SU-DHL-6 (cell line): ENCODE measurements around the gene BPIFB2.

ENCODE experiments used
- H2AFZ ChIP-seq: fragments of 200-600 bp; sonication (generic); 2 replicates; pipeline ENCODE4 v1.6.1; 2014; ENCODE audit warnings: low read depth, mild to moderate bottlenecking, moderate library complexity, mixed read lengths, antibody characterized with exemption, low read length; ENCODE audit not compliant: severe bottlenecking
- H3F3A ChIP-seq: fragments of 200-600 bp; shearing (Covaris generic); 2 replicates; pipeline ENCODE4 v1.6.0; 2016; ENCODE audit warnings: antibody characterized with exemption, mild to moderate bottlenecking; ENCODE audit not compliant: insufficient read depth
- H3K27ac ChIP-seq: fragments of 200-600 bp; sonication (generic); 2 replicates; pipeline ENCODE4 v1.5.1; 2016; ENCODE audit warnings: low read depth, mild to moderate bottlenecking, low read length, moderate library complexity, mixed read lengths
- H3K27me3 ChIP-seq: fragments of 200-600 bp; sonication (generic), shearing (Covaris generic); 2 replicates; pipeline ENCODE4 v1.6.0; 2014; ENCODE audit warnings: mild to moderate bottlenecking, low read length
- H3K36me3 ChIP-seq: fragments of 200-600 bp; sonication (generic); 2 replicates; pipeline ENCODE4 v1.6.1; 2014; ENCODE audit warnings: mild to moderate bottlenecking, low read length, mixed read lengths
- H3K4me2 ChIP-seq: fragments of 300-600, 200-600 bp; shearing (Covaris generic), sonication (generic); 2 replicates; pipeline ENCODE4 v1.6.0; 2014; ENCODE audit warnings: low read length, low read depth, mild to moderate bottlenecking; ENCODE audit not compliant: poor library complexity, severe bottlenecking
- H3K4me3 ChIP-seq: fragments of 200-600 bp; sonication (generic); 2 replicates; pipeline ENCODE4 v1.5.1; 2014; ENCODE audit warnings: antibody characterized with exemption, low read length, mild to moderate bottlenecking, mixed read lengths; ENCODE audit not compliant: insufficient read depth, poor library complexity, severe bottlenecking
- H3K79me2 ChIP-seq: fragments of 200-600 bp; sonication (generic); 2 replicates; pipeline ENCODE4 v1.6.1; 2014; ENCODE audit warnings: mild to moderate bottlenecking, low read length, moderate library complexity; ENCODE audit not compliant: insufficient read depth
- H3K9ac ChIP-seq: fragments of 200-600 bp; sonication (generic); 2 replicates; pipeline ENCODE4 v1.7.0; 2014; ENCODE audit warnings: mild to moderate bottlenecking, low read length
- H3K9me2 ChIP-seq: fragments of 200-600 bp; sonication (generic); replicated peaks from 2 replicates; pipeline ENCODE4 v1.6.1; 2014; ENCODE audit warnings: low read length; ENCODE audit not compliant: insufficient read depth
- H3K9me3 ChIP-seq: fragments of 200-600 bp; sonication (generic); 2 replicates; pipeline ENCODE4 v1.6.1; 2014; ENCODE audit warnings: low read length, mixed read lengths; ENCODE audit not compliant: insufficient read depth
- H4K20me1 ChIP-seq: fragments of 200-600 bp; sonication (generic); 2 replicates; pipeline ENCODE4 v1.6.1; 2014; ENCODE audit warnings: low read depth, mild to moderate bottlenecking, antibody characterized with exemption, low read length, moderate library complexity, mixed read lengths
- CTCF ChIP-seq: fragments of 200-600 bp; sonication (generic); IDR thresholded peaks from one replicate; pipeline ENCODE4 v1.5.1; 2017; ENCODE audit warnings: antibody characterized with exemption, mild to moderate bottlenecking, low read length, moderate library complexity; ENCODE audit not compliant: insufficient read depth, poor library complexity, severe bottlenecking
- EZH2phosphoT487 ChIP-seq: fragments of 200-600 bp; sonication (generic), shearing (Covaris generic); conservative IDR thresholded peaks from 2 replicates; pipeline ENCODE4 v1.6.1; 2018; ENCODE audit warnings: mild to moderate bottlenecking, antibody characterized with exemption, low read length, moderate library complexity, mixed read lengths

The BPIFB2 gene

DNA sequence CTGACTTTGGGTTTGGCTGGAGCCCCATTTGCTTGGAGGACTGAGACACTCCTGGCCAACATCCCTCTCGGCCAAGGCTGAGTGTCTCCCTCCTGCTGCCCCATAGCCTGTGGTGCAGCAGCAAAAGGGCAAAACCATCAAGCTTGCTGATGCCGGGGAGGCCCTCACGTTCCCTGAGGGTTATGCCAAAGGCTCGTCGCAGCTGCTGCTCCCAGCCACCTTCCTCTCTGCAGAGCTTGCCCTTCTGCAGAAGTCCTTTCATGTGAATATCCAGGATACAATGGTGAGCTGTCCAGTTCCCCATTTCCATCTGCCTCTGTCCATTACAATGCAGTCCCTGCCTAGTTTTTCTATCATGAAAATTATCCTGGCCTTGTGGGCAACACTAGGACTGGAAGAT lies 30.0 kb downstream of the BPIFB2 start:
- Histone ChIP-seq H3F3A (no peaks in the 10 kb centered on the region), H4K20me1 (no peaks in the 10 kb centered on the region), H3K9me3 (no peaks in the 10 kb centered on the region), H3K36me3 (no peaks in the 10 kb centered on the region), H3K27me3 (no peaks in the 10 kb centered on the region), H3K9ac (no peak overlapping the region), H3K4me2 (no peak overlapping the region), H2AFZ (no peak overlapping the region), H3K79me2 (no peaks in the 10 kb centered on the region), H3K27ac (no peak overlapping the region), H3K4me3 (no peak overlapping the region), H3K9me2 (no peaks in the 10 kb centered on the region)
- TF ChIP-seq EZH2phosphoT487: no peak
- TF ChIP-seq CTCF: no peak

GRCh38 chr20:33038243-33038642 lies 30.7 kb downstream of the BPIFB2 start:
- Histone ChIP-seq H3K4me2 (no peak overlapping the region), H2AFZ (no peak overlapping the region), H3K4me3 (no peak overlapping the region), H3K9me2 (no peaks in the 10 kb centered on the region), H3F3A (no peaks in the 10 kb centered on the region), H3K79me2 (no peaks in the 10 kb centered on the region), H4K20me1 (no peaks in the 10 kb centered on the region), H3K36me3 (no peaks in the 10 kb centered on the region), H3K27me3 (no peaks in the 10 kb centered on the region), H3K9me3 (no peaks in the 10 kb centered on the region), H3K27ac (no peak overlapping the region), H3K9ac (no peak overlapping the region)
- TF ChIP-seq CTCF: no peak
- TF ChIP-seq EZH2phosphoT487: no peak

GRCh38 chr20:33042430-33042829 lies 34.9 kb downstream of the BPIFB2 start:
- no peaks in the 10 kb centered on the region for H3F3A ChIP-seq
- H3K9ac ChIP-seq: no peak overlapping the region
- no peak overlapping the region for H2AFZ ChIP-seq
- no peak overlapping the region for H3K27ac ChIP-seq
- no peaks in the 10 kb centered on the region for H3K79me2 ChIP-seq
- H3K36me3 ChIP-seq: no peaks in the 10 kb centered on the region
- H3K4me2 ChIP-seq: no peak overlapping the region
- no peaks in the 10 kb centered on the region for H4K20me1 ChIP-seq
- no peaks in the 10 kb centered on the region for H3K9me2 ChIP-seq
- no peak overlapping the region for H3K4me3 ChIP-seq
- H3K27me3 ChIP-seq: no peaks in the 10 kb centered on the region
- no peak for TF ChIP-seq CTCF
- TF ChIP-seq EZH2phosphoT487: no peak
- H3K9me3 ChIP-seq: peaks cover 7% of the 10 kb centered on the region; the same call in 1 of the 2 replicates
